HG02610 (cell line): ENCODE data around the gene LIME1.
"Not testable (repeated sequence)": the region's sequence is repeated elsewhere in the genome, so short reads cannot be mapped to it uniquely, and the experiment has no call there.

Experiments
- ATAC-seq: cut with Tn5 transposase; IDR thresholded peaks from one replicate; pipeline ENCODE4 v1.9.1; 2021; ENCODE audit warnings: mild to moderate bottlenecking, moderate library complexity; ENCODE audit not compliant: unreplicated experiment

The LIME1 gene

DNA sequence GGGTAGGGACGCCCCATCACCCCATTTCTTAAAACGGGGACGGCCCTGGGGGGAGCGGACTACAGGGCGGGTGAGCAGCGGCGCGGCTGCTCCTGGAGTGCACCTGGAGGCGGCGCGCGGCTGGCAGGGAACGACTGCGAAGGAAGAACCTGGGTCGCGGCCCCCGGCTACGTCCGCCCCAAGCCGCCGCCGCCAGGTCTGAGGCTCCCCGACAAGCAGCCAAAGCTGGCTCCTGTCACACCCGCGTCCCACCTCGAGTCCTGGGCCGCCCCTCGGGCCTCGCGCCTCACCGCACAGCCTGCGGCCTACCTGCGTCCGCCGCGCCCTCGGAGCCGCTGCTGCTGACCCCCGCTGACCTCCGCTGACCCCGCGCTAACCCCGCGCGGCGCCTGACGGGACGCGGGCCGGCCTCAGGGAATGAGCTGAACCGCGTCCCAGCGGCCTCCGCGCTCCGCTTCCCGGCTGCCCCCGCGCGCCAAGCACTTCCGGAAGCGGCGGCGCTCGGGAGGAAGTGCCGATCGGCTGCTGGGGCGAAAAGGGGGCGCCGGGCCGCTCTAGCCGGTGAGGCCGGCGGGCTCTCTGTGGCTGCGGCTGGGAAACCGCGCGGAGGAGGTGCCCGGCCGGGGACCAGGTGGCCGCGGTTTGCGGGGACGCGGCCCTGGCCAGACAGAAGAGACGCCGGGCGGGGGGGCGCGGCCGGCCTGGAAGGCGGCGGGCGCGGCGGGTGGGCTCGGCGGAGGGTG is 28.7 kb upstream of the LIME1 start, which contains the start of the genes ARFRP1 and ZGPAT:
ARFRP1 (minus strand) TSS at position 419 of the 743 bp plus-strand sequence. CDS start 885 bp downstream, outside the sequence.
ZGPAT (plus strand) TSS at position 482 of the 743 bp plus-strand sequence. CDS start 542 bp downstream, outside the sequence.
- ATAC-seq = peak; percentile 73

DNA sequence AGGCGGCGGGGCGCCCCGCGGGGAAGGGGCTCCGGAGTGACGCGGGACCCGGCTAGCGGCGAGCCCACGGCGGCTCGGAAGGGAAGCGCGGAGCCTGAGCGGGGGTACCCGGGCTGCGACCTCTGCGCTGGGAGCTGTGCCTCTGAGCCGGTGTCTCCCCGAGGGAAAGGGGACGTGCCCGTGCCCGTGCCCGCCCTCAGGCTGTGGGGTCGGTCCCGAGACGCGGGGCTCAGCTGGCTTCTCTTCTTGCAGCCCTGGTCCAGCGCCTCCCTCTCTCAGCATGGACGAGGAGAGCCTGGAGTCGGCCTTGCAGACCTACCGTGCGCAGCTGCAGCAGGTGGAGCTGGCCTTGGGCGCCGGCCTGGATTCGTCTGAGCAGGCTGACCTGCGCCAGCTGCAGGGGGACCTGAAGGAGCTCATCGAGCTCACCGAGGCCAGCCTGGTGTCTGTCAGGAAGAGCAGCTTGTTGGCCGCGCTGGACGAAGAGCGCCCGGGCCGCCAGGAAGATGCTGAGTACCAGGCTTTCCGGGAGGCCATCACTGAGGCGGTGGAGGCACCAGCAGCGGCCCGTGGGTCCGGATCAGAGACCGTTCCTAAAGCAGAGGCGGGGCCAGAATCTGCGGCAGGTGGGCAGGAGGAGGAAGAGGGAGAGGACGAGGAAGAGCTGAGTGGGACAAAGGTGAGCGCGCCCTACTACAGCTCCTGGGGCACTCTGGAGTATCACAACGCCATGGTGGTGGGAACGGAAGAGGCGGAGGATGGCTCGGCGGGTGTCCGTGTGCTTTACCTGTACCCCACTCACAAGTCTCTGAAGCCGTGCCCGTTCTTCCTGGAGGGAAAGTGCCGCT is 27.9 kb upstream of the LIME1 start:
- ATAC-seq = peak; percentile 12

DNA sequence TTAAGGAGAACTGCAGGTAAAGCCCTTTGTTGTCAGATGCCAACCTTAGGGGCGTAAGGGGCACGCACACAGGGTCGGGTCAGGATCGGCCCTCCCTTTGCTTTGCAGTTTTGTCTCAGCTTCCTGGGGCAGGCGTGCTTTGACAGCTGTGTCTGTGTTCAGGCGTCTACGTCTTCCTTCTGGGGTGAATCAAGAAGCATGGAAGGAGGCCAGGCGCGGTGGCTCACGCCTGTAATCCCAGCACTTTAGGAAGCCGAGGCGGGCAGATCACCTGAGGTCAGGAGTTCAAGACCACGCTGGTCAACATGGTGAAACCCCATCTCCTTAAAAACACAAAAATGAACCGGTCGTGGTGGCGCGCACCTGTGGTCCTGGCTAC is 27.3 kb upstream of the LIME1 start:
- ATAC-seq = no peak

DNA sequence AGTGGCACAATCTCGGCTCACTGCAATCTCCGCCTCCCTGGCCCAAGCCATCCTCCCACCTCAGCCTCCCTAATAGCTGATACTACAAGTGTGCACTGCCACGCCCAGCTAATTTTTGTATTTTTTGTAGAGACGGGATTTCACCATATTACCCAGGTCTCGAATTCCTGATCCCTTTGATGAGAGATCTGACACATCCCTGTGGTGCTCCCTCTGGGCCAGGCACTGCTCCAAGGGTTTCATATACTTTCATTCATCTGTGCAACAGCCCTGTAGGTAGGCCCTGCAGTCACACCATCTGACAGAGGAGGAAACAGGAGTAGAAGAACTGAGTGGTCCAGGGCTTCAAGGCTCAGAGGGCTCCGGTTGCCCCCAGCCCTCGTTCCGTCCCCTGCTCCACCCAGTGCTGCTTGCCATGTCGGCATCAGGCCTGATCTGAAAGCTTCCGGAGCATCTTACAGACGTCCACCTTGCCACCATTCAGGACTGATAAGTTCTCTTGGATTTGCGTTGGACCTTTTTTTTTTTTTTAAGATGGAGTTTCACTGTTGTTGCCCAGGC is 25.3 kb upstream of the LIME1 start:
- no peak for ATAC-seq

DNA sequence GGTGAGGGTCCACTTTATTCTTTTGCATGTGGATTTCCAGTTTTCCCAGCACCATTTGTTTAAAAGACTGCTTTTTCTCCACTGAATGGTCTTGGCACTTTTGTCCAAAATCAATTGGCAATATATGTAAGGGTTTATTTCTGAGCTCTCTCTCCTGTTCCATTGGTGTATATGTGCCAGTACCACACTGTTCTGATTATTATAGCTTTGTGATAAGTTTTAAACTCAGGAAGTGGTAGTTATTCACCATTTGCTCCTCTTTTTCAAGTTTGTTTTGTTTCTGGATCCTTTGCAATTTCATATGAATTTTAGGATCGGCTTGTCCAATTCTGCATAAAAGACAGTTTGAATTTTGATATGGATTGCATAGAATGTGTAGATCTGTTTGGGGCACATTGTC is 24.3 kb upstream of the LIME1 start:
- ATAC-seq = no peak

DNA sequence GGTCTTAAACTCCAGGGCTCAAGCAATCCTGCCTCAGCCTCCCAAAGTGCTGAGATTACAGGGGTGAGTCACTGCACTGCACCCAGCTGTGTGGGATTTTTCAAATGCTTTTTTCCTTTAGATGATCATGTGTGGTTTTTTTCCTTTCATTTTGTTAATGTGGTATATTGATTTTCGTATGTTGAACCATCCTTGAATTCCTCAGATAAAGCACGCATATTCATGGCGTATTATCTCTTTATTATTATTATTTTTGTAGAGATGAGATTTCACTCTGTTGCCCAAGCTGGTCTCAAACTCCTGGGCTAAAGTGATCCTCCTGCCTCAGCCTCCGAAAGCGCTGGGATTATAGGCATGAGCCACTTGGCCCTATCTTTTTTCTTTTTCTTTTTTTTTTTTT is 21.6 kb upstream of the LIME1 start:
- ATAC-seq = no peak

DNA sequence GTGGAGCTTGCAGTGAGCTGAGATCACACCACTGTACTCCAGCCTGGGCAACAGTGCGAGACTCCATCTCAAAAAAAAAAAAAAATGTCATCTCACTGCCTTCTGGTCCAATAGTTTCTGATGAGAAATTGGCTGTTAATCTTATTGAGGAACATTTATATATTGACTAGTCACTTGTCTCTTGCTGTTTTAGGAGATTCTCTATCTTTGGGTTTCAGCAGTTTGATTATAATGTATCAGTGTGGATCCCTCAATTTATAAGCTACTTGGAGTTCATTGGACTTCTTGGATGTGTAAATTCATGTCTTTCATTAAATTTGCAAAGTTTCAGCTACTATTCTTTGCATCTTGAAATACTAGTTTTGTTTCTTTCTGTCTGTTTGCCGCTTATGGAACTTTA is 17.5 kb upstream of the LIME1 start:
- no peak for ATAC-seq

DNA sequence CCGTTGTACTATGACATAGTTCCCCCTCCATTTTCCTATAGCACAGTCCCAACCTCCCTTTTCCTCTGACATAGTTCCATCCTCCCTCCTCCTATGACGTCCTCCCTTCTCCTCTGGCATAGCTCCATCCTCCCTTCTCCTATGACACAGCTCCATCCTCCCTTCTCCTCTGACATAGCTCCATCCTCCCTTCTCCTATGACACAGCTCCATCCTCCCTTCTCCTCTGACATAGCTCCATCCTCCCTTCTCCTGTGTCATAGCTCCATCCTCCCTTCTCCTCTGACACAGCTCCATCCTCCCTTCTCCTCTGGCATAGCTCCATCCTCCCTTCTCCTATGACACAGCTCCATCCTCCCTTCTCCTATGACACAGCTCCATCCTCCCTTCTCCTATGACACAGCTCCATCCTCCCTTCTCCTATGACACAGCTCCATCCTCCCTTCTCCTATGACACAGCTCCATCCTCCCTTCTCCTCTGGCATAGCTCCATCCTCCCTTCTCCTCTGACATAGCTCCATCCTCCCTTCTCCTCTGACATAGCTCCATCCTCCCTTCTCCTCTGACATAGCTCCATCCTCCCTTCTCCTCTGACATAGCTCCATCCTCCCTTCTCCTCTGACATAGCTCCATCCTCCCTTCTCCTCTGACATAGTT is 13.4 kb upstream of the LIME1 start:
- not testable (repeated sequence) for ATAC-seq

DNA sequence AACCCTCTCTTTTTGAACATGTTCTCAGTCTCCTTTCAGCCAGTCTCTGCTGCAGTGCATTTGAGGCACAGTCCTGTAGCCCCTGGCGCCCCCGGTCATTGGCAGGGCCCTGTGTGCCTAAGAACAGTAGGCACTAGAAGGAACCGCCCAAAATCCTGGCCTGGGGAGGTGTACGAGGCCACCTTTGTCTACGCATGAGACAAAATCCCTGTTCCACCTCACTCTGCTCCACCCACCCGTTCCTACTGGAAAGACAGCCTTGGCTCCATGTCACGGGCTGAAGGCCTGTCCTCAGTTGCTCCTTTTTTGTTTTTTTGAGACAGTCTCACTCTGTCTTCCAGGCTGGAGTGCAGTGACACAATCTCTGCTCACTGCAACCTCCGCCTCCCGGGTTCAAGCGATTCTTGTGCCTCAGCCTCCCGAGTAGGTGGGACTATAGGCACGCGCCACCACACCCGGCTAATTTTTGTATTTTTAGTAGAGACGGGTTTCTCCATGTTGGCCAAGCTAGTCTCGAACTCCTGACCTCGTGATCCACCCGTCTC is 6.2 kb upstream of the LIME1 start:
- ATAC-seq = not testable (repeated sequence)

DNA sequence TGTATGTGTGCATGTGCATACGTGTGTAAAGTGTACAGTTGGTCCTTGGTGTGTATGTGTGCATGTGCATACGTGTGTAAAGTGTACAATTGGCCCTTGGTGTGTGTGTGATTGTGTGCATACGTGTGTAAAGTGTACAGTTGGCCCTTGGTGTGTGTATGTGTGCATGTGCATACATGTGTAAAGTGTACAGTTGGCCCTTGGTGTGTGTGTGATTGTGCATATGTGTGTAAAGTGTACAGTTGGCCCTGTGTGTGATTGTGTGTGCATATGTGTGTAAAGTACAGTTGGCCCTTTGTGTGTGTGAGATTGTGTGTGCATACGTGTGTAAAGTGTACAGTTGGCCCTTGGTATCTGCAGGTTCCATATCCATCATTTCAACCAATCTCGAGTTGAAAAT is 5.1 kb upstream of the LIME1 start:
- no peak for ATAC-seq

DNA sequence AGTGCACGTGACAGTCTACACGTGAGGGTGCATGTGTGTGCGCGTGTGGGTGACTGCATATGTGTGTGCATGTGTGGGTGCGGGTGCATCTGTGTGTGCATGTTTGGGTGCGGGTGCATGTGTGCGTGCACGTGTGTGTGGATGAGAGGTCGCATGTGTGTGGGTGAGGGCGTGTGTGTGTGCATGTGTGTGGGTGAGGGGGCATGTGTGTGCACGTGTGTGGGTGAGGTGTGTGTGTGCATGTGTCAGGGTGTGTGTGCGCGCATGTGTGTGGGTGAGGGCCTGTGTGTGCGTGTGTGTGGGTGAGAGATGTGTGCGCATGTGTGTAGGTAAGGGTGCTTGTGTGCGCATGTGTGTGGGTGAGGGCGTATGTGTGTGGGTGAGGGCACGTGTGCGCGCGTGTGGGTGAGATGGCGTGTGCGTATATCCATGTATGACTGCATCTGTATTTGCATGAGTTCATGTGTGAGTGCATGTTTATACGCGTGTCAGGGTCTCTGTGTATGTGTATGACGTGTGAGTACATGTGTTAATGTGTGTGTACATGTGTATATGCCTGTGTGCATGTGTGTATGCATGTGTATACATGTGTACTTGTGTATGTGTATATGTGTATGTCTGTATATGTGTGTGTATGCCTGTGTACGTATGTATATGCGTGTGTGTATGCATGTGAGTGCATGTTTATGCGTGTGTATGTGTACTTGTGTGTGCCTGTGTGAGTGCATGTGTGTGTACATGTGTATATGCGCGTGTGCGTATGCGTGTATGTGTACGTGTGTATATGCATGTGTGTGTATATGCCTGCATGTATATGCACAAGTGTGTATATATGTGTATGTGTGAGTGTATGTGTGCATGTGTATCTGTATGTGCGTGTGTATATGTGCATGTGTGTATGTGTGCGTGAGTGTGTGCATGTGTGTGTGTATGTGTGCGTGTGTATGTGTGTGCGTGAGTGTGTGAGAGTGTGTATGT is 4.1 kb upstream of the LIME1 start:
- ATAC-seq = no peak

DNA sequence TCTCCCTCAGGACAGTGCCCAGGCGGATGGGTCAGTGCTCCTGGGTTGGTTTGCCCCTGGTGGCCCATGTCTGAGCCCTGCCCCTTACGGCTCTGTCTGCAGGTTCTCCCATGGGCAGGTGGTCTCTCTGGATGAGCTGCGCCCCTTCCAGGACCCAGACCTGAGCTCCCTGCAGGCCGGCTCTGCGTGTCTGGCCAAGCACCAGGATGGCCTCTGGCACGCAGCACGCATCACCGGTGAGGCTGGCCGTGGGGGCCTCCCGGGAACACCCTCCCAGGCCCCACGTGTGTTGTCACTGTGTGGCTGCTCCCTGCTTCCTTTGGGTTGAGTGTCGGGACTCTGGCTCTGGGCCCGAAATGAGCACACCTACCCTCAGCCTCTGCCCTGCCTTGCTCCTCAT is 3.3 kb upstream of the LIME1 start:
- ATAC-seq = no peak

DNA sequence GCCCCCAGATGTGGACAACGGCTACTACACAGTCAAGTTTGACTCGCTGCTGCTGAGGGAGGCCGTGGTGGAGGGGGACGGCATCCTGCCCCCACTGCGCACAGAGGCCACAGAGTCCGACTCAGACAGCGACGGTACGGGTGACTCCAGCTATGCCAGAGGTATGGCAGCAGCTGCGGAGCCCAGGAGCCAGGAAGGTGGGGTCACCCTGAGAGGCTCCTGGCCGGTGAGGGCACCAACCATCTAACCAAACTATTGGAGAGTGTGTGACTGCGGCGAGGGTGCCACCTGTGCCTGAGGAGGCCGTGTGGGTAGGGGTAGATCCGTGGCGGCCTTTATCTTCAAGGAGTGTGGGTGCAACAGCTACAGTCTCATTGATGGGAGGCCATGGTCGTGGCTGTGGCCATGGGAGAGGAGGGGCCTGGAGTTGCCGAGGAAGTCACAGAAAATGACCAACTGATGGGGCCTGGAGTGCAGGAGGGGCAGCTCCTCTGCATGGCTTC is 2.8 kb upstream of the LIME1 start:
- no peak for ATAC-seq

DNA sequence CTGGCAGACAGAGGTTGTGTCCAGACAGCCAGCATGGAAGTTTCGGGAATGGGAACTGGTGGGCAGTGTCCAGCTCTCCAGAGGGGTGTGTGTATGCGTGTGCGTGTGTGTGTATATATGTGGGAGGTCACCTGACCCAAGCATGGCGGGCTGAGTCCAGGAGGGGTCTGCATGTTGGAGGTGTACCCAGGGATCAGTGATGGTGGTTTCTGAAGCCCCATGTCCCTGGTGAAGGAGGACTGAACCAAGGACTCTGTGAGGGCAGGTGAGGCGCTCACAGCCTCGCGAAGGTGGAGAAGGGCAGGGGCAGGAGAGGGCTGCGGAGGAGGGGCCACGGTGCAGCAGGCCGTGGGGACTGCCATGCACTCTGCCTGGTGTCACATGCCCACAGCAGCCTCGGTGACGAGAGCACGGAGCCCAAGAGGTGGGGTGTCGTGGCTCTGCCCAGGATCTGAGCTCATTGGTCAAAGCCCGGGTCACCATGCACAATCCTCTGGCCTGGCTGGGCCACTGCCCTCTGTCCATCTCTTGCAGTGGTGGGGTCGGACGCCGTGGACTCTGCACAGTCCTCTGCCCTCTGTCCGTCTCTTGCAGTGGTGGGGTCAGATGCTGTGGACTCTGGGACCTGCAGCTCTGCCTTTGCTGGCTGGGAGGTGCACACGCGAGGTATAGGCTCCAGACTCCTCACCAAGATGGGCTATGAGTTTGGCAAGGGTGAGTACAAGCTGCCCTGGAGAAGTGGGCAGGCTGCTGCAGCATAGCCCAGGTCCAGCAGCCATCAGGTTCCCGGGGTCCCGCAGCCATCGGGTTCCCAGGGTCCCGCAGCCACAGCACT is 2.1 kb upstream of the LIME1 start:
- ATAC-seq = no peak

DNA sequence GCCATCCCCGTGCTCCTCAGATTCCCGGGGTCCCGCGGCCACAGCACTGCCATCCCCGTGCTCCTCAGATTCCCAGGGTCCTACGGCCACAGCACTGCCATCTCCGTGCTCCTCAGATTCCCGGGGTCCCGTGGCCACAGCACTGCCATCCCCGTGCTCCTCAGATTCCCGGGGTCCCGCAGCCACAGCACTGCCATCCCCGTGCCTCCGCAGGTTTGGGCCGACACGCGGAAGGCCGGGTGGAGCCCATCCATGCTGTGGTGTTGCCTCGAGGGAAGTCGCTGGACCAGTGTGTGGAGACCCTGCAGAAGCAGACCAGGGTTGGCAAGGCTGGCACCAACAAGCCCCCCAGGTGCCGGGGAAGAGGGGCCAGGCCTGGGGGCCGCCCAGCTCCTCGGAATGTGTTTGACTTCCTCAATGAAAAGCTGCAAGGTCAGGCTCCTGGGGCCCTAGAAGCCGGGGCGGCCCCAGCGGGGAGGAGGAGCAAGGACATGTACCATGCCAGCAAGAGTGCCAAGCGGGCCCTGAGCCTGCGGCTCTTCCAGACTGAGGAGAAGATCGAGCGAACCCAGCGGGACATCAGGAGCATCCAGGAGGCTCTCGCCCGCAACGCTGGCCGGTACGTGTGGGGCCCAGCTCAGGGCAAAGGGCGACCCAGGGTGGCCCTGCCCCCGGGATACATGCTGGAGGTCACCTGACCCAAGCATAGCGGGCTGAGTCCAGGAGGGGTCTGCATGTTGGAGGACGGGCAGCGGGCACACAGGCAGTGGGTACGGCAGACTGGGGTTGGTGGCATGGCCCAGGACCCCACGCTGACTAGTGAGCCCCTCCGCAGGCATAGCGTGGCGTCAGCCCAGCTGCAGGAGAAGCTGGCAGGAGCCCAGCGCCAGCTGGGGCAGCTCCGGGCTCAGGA is 1.3 kb upstream of the LIME1 start:
- ATAC-seq = no peak

DNA sequence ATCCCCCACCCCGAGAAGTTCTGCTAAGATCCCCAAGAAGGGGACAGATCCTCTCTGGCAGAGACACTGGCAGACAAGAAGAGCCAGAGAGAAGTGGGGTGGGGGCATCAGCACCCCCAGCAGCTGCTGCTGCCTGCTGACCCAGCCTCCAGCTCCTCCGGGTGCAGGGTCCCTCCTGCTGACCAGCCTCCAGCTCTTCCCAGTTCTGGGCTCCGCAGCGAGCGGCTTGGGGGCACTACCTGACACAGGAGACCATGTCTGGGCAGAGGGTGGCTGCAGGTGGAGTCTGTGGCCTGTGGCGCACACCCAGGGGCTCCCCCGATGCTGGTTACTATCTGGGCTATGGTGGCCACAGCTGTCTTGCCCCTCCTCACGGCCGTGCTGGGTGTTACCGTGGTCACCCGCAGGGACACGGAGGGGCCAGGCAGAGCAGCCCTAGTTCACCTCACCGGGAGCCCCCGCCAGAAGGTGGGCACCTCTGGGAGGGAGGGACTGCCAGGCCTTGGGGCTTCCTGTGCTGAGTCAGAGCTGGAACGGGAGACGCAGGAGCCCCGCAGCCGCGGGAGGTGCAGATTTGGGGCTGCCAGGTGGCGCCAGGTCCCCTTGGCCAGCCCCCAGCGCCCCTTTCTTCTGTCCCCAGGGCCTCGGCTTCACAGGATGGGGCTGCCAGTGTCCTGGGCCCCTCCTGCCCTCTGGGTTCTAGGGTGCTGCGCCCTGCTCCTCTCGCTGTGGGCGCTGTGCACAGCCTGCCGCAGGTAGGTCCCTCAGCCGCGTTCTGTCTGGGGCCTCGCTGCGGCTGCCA is 630 bp downstream of the LIME1 start:
- ATAC-seq = no peak

DNA sequence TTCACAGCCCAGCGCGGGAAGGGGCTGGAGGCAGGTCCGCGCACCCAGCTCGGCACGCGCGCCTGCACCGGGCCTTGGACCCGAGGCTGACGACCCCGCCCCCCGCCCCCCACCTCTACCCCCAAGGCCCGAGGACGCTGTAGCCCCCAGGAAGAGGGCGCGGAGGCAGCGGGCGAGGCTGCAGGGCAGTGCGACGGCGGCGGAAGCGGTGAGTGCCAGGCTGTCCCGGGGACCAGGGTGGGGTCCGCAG is 1.2 kb downstream of the LIME1 start:
- no peak for ATAC-seq
